GM13976 (cell line): Measurements from ENCODE around the gene ABCC4.
A peak's percentile ranks its signal among the peaks of the same experiment; 100 is the strongest.

Experiments used
- DNase-seq: peaks from one replicate; pipeline ENCODE4 v3.0.0; 2012; ENCODE audit warnings: low spot score
- in situ Hi-C: fragments of 300-500 bp; cut with MboI; formaldehyde crosslinking; loops from one replicate; pipeline ENCODE4 v1.12.0; 2022; ENCODE audit warnings: low sequenced_read_pairs, mixed read lengths, inconsistent platforms; ENCODE audit not compliant: unreplicated experiment
- TF ChIP-seq, protein P1 (sequence below): IDR thresholded peaks from 2 replicates; pipeline ENCODE4 v1.5.1; 2012; ENCODE audit warnings: borderline replicate concordance, mild to moderate bottlenecking; ENCODE audit not compliant: insufficient read depth; ENCODE audit errors: extremely low read depth, missing control alignments, control extremely low read depth

ABCC4 gene

DNA sequence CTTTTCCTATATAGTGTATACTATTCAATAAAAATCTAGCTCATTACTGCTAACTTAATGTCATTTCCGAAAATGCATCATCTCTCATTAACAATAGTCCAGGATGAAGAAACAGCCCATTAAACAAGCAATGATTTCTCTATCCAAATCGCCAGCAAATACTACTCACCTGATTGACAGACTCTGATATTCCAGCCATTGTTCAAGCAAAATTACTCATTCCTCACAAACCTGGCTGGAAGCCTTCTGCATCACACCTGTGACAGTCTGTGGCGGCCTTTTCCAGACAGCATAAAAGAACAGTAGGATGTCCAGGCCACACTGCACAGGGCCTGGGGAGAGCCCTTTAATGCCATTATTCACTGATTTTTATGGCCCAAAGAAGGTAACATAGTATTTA lies 115.9 kb downstream of the ABCC4 start:
- DNase-seq = no peak
- TF ChIP-seq, protein P1, sequence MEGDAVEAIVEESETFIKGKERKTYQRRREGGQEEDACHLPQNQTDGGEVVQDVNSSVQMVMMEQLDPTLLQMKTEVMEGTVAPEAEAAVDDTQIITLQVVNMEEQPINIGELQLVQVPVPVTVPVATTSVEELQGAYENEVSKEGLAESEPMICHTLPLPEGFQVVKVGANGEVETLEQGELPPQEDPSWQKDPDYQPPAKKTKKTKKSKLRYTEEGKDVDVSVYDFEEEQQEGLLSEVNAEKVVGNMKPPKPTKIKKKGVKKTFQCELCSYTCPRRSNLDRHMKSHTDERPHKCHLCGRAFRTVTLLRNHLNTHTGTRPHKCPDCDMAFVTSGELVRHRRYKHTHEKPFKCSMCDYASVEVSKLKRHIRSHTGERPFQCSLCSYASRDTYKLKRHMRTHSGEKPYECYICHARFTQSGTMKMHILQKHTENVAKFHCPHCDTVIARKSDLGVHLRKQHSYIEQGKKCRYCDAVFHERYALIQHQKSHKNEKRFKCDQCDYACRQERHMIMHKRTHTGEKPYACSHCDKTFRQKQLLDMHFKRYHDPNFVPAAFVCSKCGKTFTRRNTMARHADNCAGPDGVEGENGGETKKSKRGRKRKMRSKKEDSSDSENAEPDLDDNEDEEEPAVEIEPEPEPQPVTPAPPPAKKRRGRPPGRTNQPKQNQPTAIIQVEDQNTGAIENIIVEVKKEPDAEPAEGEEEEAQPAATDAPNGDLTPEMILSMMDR = no peak
- in situ Hi-C loops = no loop called here

DNA sequence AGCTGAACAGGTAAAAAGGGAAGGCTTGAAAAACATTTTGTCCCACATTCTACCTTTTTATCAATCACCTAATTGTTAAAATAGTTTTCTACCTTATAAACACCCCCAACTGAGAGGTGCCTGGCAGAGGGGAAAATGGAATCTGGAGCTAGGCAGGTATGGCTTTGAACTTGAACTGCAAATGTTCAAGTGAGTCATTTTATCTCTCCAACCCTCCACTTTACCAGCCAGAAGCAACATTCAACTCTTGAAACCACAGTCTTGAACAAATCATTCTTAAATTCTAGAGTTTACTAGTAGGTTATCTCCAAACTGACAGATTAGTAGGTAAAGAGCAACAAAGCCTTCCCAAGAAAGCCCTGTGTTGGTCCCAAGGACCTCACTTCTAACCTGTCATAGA lies 116.9 kb downstream of the ABCC4 start:
- in situ Hi-C loops = no loop called here

DNA sequence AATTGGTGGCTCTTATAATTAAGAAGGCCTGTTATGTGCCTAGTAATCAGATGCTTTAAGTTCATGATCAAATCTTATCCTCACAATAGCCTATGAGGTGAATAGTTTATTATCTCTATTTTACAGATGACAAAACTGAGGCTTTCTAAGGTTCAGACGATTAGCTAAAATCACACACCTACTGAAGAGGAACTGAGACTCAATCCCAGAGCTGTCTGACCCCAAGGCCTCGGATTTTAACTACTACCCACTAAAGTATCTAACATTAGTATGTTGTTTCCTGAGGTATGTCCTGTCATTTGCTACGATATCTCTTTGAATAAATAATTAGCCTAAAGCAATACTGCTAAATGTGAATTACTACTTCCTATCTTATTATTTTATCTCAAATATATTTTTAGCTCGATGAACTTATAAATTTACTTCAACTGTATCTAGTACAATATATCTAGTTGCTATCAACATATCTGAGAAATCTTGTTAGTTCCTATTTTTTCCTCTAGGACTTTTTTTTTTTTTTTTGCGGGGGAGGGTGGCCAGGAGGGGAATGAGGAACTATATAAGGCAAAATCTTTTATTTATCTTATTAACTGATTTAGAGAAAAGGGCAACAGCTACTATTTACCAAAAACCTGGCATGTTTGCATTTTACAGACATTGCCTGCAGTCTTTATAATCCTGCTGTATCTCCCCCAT lies 118.5 kb downstream of the ABCC4 start:
- DNase-seq = peak; percentile 43
- TF ChIP-seq, protein P1 = no peak
- in situ Hi-C loops = no loop called here

More for the DNA sequence above, 116.9 kb downstream of the ABCC4 start:
- TF ChIP-seq, protein P1 = no peak
- DNase-seq = no peak

DNA sequence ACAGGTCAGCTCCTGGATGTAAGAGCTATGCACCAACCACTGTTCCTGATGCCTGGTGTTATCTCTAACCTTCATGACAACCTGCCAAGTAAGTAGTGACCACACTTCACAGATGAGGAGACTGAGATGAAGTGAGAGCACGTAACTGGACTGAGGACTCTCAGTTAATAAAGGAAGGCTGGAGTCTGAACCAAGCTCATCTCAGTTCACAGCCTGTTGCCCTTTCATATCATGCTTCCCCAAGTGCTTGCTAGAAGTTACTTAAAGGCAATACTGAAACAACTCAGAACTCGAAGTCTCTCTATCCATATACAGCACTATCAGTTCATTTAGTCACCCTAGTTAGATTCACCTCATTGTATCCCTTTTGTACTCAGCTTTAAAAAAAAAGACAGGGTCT lies 119.7 kb downstream of the ABCC4 start:
- TF ChIP-seq, protein P1 = no peak
- in situ Hi-C loops = no loop called here
- peak; percentile 42 for DNase-seq

DNA sequence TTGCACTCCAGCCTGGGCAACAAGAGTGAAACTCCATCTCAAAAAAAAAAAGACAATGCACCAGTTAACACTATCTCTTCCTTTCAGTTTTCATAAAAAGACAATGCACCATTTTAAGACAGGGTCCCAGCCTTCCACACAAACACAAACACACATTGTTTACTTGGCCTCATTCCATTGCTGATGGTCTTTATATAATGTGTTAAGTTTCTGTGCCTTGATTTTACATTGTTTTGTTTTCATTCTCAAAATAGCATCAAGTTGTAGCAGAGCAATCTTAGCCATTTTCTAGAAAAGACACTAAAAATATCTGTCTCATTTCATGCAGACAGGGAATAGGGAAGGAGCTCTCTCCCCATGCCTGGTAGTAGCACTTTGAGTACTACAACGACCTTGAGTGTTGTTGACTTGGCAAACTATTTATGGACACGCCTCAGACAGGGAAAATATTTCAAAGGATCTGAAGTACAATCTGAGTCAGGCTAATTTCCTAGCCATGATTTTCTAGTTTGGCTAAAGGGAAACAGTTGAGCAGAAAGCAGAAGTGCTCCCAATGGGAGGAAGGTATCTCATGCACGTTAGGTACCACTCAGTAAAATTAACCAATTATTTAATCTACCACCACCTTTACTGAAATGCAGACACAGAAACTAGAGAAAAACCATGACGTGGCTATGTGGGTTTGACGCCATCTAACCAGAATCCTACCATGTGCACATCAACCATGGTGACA lies 120.6 kb downstream of the ABCC4 start:
- in situ Hi-C loops = no loop called here
- no peak for DNase-seq
- TF ChIP-seq, protein P1 = no peak

DNA sequence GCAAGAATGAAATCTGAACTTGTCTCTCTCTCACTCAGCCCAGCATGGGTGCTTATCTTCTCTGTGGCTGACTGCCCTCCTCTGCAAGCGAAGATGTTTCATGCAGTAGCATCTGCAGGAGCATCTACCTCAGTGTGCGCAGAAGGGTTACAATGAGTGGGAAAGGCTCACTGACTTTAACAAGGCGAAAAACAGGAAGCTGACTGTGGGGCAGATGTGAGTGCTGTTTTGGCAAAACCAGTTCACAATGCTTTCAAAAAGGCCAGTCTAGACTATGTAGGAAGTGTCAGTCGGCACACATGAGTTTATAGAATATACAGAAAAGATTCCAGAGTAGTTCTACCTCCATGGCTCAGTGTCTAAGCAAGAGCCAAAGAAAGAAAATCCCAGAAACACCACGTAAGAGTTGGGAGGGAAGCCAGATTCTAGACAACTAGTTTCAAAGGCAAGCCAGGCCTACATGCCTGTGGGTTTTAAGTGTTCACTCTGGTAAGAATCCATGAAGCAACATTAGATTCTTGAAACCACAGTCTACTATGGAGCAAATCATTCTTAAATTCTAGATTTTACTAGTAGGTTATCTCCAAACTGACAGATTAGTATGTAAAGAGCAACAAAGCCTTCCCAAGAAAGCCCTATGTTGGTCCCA lies 124.5 kb downstream of the ABCC4 start:
- DNase-seq = no peak
- in situ Hi-C loops = no loop called here
- TF ChIP-seq, protein P1 = no peak
